Gastroesophageal sphincter (tissue), 4 donors: Measurements from ENCODE around the gene SPRTN. TPM values are rescaled to one million over a fixed set of nuclear protein-coding genes. Genes with fewer than 3 reads are reported as not detected.
A peak's percentile ranks its signal among the peaks of the same experiment; 100 is the strongest.

ENCODE experiments used
- ATAC-seq: fragments of 150-250 bp; one replicate; pipeline ENCODE4 v1.9.1; 2016; ENCODE audit warnings: mild to moderate bottlenecking, moderate library complexity
- H3K27ac ChIP-seq, 4 donors: fragments of 200-600 bp; sonication (generic) in 3 of 4; 1 replicate in 3 of 4; 2 replicates in 1 of 4; pipeline ENCODE4 v1.5.1; 2016 to 2019
- H3K27me3 ChIP-seq: fragments of 200-600 bp; sonication (generic); one replicate; pipeline ENCODE4 v1.5.1; 2019
- H3K36me3 ChIP-seq, 2 donors: fragments of 200-600 bp; sonication (generic); one replicate each; pipeline ENCODE4 v1.5.1; 2019; ENCODE audit warnings: control low read depth in 1 of 2
- H3K4me1 ChIP-seq, 3 donors: fragments of 200-600 bp; sonication (generic); 1 replicate in 2 of 3; 2 replicates in 1 of 3; pipeline ENCODE4 v1.5.1; 2016 to 2019; ENCODE audit warnings: control low read depth in 2 of 3
- H3K4me3 ChIP-seq, 2 donors: fragments of 200-600 bp; sonication (generic); one replicate each; pipeline ENCODE4 v1.5.1; 2019; ENCODE audit warnings: mild to moderate bottlenecking in 1 of 2, moderate library complexity in 1 of 2
- H3K9me3 ChIP-seq, 3 donors: fragments of 200-600 bp; sonication (generic); one replicate each; pipeline ENCODE4 v1.5.1; 2017 to 2019; ENCODE audit warnings: control low read depth in 2 of 3
- CTCF ChIP-seq, 4 experiments: fragments of 200-600 bp in 2 of 4; fragments of 450-650 bp in 2 of 4; sonication (generic) in 1 of 4; IDR thresholded peaks; one replicate each; pipeline ENCODE4 v1.5.1; 2017 to 2019; ENCODE audit warnings: antibody characterized with exemption in 4 of 4, mild to moderate bottlenecking in 2 of 4, moderate library complexity in 2 of 4
- EP300 ChIP-seq: sonication (generic); formaldehyde crosslinking; IDR thresholded peaks from one replicate; pipeline ENCODE4 v1.6.1; 2017; ENCODE audit warnings: antibody characterized with exemption, mild to moderate bottlenecking
- POLR2A ChIP-seq, 2 donors: fragments of 450-650 bp; IDR thresholded peaks; one replicate each; pipeline ENCODE4 v1.6.1; 2017; ENCODE audit warnings: antibody characterized with exemption in 2 of 2, mild to moderate bottlenecking in 2 of 2, moderate library complexity in 1 of 2
- POLR2AphosphoS5 ChIP-seq: sonication (generic); formaldehyde crosslinking; IDR thresholded peaks from one replicate; pipeline ENCODE4 v1.6.1; 2017; ENCODE audit warnings: antibody characterized with exemption
- WGBS, 2 donors: methylation state at CpG; one replicate each; pipeline ENCODE4 v1.1.5; 2018; ENCODE audit warnings: low coverage in 1 of 2; 5-methylcytosine and 5-hydroxymethylcytosine counted together
- total RNA-seq, 4 donors: library from RNA; depleted of rRNA; stranded (reverse); fragments of >200 nt; gene quantifications; one replicate each; pipeline ENCODE4 v1.1.0, GENCODE V29; 2016

Gene SPRTN
- total RNA-seq, 4 donors from 2014 or later, result 15.3 to 34.7 (median 20.7) TPM

- Histone ChIP-seq H3K27ac (no peak overlapping the region), H3K9me3 (no peaks in the 10 kb centered on the region), H3K4me3 (peak overlapping the region; percentile 12 to 74), H3K36me3 (peaks cover 0 to 4% of the 10 kb centered on the region in 2 donors), H3K27me3 (no peaks in the 10 kb centered on the region), H3K4me1 (peaks cover 4 to 64% (median 34%) of the 10 kb centered on the region in 3 donors)
- WGBS, 2 donors, result 75 to 82% methylated on average over 3 to 6 of the region's 6 CpGs
- ATAC-seq, result no peak
- TF ChIP-seq CTCF (IDR thresholded peaks at IDR 0.05), result no peak
- no peak for TF ChIP-seq POLR2A (IDR thresholded peaks at IDR 0.05)
- TF ChIP-seq EP300, result no peak
- TF ChIP-seq POLR2AphosphoS5, result no peak
These were observed 3.1 kb upstream of the SPRTN start for GRCh38 chr1:231334952-231335351.

- Histone ChIP-seq H3K9me3 (no peaks in the 10 kb centered on the region), H3K4me3 (peak overlapping the region; percentile 74 to 85), H3K36me3 (peaks cover 0 to 6% of the 10 kb centered on the region in 2 donors), H3K4me1 (peaks cover 4 to 71% (median 34%) of the 10 kb centered on the region in 3 donors), H3K27me3 (no peaks in the 10 kb centered on the region), H3K27ac (peak overlapping the region in 2 of 4 donors; percentile 92 to 94)
- 69 to 70% methylated on average over 2 to 9 of the region's 21 CpGs for WGBS, 2 donors
- no peak for ATAC-seq
- no peak for TF ChIP-seq POLR2AphosphoS5
- TF ChIP-seq EP300, result no peak
- no peak for TF ChIP-seq POLR2A (IDR thresholded peaks at IDR 0.05)
- TF ChIP-seq CTCF (IDR thresholded peaks at IDR 0.05), result no peak
These were observed 2.2 kb upstream of the SPRTN start for GRCh38 chr1:231335663-231336602.

GRCh38 chr1:231337043-231337471 lies 1.0 kb upstream of the SPRTN start:
- Histone ChIP-seq H3K4me1 (peaks cover 4 to 71% (median 34%) of the 10 kb centered on the region in 3 donors), H3K4me3 (peak overlapping the region; percentile 74 to 85), H3K27me3 (no peaks in the 10 kb centered on the region), H3K36me3 (peaks cover 0 to 16% of the 10 kb centered on the region in 2 donors), H3K9me3 (no peaks in the 10 kb centered on the region), H3K27ac (peak overlapping the region; percentile 80 to 97 (median 93))
- WGBS, 2 donors, result 0% methylated on average over 2 to 5 of the region's 32 CpGs
- no peak for ATAC-seq
- TF ChIP-seq POLR2A (IDR thresholded peaks at IDR 0.05) (no peak), CTCF (IDR thresholded peaks at IDR 0.05) (no peak), POLR2AphosphoS5 (no peak), EP300 (no peak)

- Histone ChIP-seq H3K27me3 (no peaks in the 10 kb centered on the region), H3K4me1 (peaks cover 4 to 65% (median 34%) of the 10 kb centered on the region in 3 donors), H3K27ac (peak within 1 kb of the TSS; percentile 80 to 97 (median 93)), H3K4me3 (peak within 1 kb of the TSS; percentile 74 to 85), H3K9me3 (no peaks in the 10 kb centered on the region), H3K36me3 (peaks cover 0 to 22% of the 10 kb centered on the region in 2 donors)
- ATAC-seq, result peak; percentile 97
- peak; percentile 91 for TF ChIP-seq POLR2AphosphoS5
- TF ChIP-seq POLR2A (IDR thresholded peaks at IDR 0.05), result peak; percentile 83 to 85
- TF ChIP-seq CTCF (IDR thresholded peaks at IDR 0.05), result no peak
- no peak for TF ChIP-seq EP300
- 1% methylated on average over 14 of the region's 74 CpGs; no CpG with 5 or more reads in 1 of the 2 donors for WGBS, 2 donors
These were observed 422 bp upstream of the SPRTN start, which contains the start of gene EXOC8 for GRCh38 chr1:231337472-231338269. EXOC8 (minus strand) TSS chr1:231337852; CDS start chr1:231337745, 107 bp downstream.
